ENCODE data around the gene MYO15B.

The MYO15B gene

DNA sequence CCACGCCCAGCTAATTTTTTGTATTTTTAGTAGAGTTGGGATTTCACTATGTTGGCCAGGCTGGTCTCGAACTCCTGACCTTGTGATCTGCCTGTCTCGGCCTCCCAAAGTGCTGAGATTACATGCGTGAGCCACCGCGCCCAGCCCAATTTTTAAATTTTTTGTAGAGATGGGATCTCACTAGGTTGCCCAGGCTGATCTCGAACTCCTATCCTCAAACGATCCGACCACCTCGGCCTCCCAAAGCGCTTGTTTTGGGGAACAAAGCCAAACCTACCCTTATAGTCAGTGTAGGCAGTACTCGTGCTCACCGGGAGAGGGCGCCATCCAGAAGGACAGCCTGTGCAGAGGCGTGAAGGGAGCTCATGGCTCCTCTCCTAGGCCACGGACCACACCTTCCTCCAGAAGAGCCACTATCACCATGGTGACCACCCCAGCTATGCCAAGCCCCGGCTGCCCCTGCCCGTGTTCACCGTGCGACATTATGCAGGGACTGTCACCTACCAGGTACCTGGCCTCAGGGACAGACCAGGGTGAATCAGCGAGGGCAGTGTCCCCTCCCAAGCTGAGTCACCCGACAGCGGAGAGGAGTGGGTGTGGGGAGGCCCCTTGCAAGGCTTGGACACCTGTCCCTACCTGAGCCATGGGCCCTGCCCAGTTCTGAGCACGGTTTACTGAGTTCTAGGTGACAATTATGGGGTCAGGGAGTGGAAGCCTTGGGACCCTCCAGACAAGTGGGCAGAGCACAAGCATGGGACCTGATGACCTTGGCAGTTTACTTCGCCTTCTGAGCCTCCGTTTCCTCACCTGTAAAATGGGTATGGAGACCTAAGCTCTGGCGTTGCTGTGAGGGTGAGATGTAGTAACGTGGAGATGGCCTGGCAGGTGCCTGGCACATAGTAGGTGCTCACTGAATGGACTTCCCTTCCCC is 13.7 kb downstream of the MYO15B start:
- no peak overlapping the region for H3K4me2 ChIP-seq (ENCODE audit: low read depth, low read length)
- no peaks in the 10 kb centered on the region for H3K79me2 ChIP-seq (ENCODE audit: low read length)
- no peaks in the 10 kb centered on the region for H3K9me3 ChIP-seq (replicated peaks; ENCODE audit: insufficient read depth, low read length)
- no peaks in the 10 kb centered on the region for H3F3A ChIP-seq (ENCODE audit: insufficient read depth, low read length)
- no peak overlapping the region for H3K27ac ChIP-seq (ENCODE audit: low read length)
- H3K9ac ChIP-seq (ENCODE audit: low read length), result no peak overlapping the region
- H2AFZ ChIP-seq (ENCODE audit: low read length), result no peak overlapping the region
- H4K20me1 ChIP-seq (ENCODE audit: insufficient read depth, low read length), result no peaks in the 10 kb centered on the region
- TF ChIP-seq CTCF (IDR thresholded peaks at IDR 0.05; ENCODE audit: low read length) (peak; percentile 86), EZH2 (optimal IDR thresholded peaks at IDR 0.05; ENCODE audit: low read depth, low read length) (no peak)
- no peaks in the 10 kb centered on the region for H3K9me2 ChIP-seq (replicated peaks; ENCODE audit: insufficient read depth, low read length)
- no peaks in the 10 kb centered on the region for H3K36me3 ChIP-seq (replicated peaks; ENCODE audit: insufficient read depth, low read length)
- H3K27me3 ChIP-seq (replicated peaks; ENCODE audit: insufficient read depth, low read length), result peaks cover 17% of the 10 kb centered on the region
- no peak overlapping the region for H3K4me3 ChIP-seq (ENCODE audit: low read length)
- no peaks in the 10 kb centered on the region for H3K4me1 ChIP-seq (ENCODE audit: low read length)
- DNase-seq, result peak; percentile 67

DNA sequence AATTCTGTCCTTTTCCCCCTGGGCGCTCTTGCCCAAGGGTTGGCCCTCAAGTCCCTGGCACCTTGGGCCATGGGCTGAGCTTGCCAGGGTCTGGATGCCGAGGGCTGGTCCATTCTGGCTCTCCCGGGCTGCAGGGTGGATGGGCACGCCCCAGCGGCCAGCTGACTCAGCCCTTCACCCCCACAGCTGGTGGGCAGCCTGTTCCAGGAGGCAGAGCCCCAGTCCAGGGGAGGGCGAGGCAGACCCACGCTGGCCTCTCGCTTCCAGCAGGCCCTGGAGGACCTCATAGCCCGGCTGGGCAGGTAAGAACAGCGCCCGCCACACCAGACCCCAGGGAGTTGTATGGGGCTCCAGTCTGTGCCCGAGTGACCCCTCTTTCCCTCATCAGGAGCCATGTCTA is 15.0 kb downstream of the MYO15B start:
- Histone ChIP-seq H4K20me1 (ENCODE audit: insufficient read depth, low read length) (no peaks in the 10 kb centered on the region), H3K36me3 (replicated peaks; ENCODE audit: insufficient read depth, low read length) (no peaks in the 10 kb centered on the region), H2AFZ (ENCODE audit: low read length) (no peak overlapping the region), H3K79me2 (ENCODE audit: low read length) (no peaks in the 10 kb centered on the region), H3K4me1 (ENCODE audit: low read length) (no peaks in the 10 kb centered on the region), H3K9me3 (replicated peaks; ENCODE audit: insufficient read depth, low read length) (no peaks in the 10 kb centered on the region), H3K9ac (ENCODE audit: low read length) (no peak overlapping the region), H3K4me2 (ENCODE audit: low read depth, low read length) (no peak overlapping the region), H3K4me3 (ENCODE audit: low read length) (no peak overlapping the region), H3K9me2 (replicated peaks; ENCODE audit: insufficient read depth, low read length) (no peaks in the 10 kb centered on the region), H3K27ac (ENCODE audit: low read length) (no peak overlapping the region), H3K27me3 (replicated peaks; ENCODE audit: insufficient read depth, low read length) (peaks cover 4% of the 10 kb centered on the region; the same call in 1 of the 2 replicates), H3F3A (ENCODE audit: insufficient read depth, low read length) (no peaks in the 10 kb centered on the region)
- no peak for DNase-seq
- no peak for TF ChIP-seq EZH2 (optimal IDR thresholded peaks at IDR 0.05; ENCODE audit: low read depth, low read length)
- TF ChIP-seq CTCF (IDR thresholded peaks at IDR 0.05; ENCODE audit: low read length), result no peak
- no peak for TF ChIP-seq EZH2phosphoT487 (IDR thresholded peaks at IDR 0.05; ENCODE audit: low read length)

- H3K4me1 ChIP-seq (ENCODE audit: low read length), result no peaks in the 10 kb centered on the region
- H3K27me3 ChIP-seq (replicated peaks; ENCODE audit: insufficient read depth, low read length), result peaks cover 4% of the 10 kb centered on the region; the same call in 1 of the 2 replicates
- no peaks in the 10 kb centered on the region for H3K79me2 ChIP-seq (ENCODE audit: low read length)
- no peak overlapping the region for H3K27ac ChIP-seq (ENCODE audit: low read length)
- no peaks in the 10 kb centered on the region for H3F3A ChIP-seq (ENCODE audit: insufficient read depth, low read length)
- no peak overlapping the region for H3K4me3 ChIP-seq (ENCODE audit: low read length)
- no peak for TF ChIP-seq EZH2phosphoT487 (IDR thresholded peaks at IDR 0.05; ENCODE audit: low read length)
- TF ChIP-seq CTCF (IDR thresholded peaks at IDR 0.05; ENCODE audit: low read length), result no peak
- no peak for TF ChIP-seq EZH2 (optimal IDR thresholded peaks at IDR 0.05; ENCODE audit: low read depth, low read length)
- H2AFZ ChIP-seq (ENCODE audit: low read length), result no peak overlapping the region
- no peaks in the 10 kb centered on the region for H3K36me3 ChIP-seq (replicated peaks; ENCODE audit: insufficient read depth, low read length)
- DNase-seq, result no peak
- H4K20me1 ChIP-seq (ENCODE audit: insufficient read depth, low read length), result no peaks in the 10 kb centered on the region
- H3K9me2 ChIP-seq (replicated peaks; ENCODE audit: insufficient read depth, low read length), result no peaks in the 10 kb centered on the region
- no peak overlapping the region for H3K4me2 ChIP-seq (ENCODE audit: low read depth, low read length)
- no peaks in the 10 kb centered on the region for H3K9me3 ChIP-seq (replicated peaks; ENCODE audit: insufficient read depth, low read length)
- H3K9ac ChIP-seq (ENCODE audit: low read length), result no peak overlapping the region
Measured at GRCh38 chr17:75603123-75603522, 15.5 kb downstream of the MYO15B start.

Measured in MM.1S (cell line).